Endothelial cell of umbilical vein (primary cell): ENCODE data around the gene TTLL7. TPM values are rescaled to one million over a fixed set of nuclear protein-coding genes. Genes with fewer than 3 reads are reported as not detected.

Experiments
- BruUV-seq: library from RNA; stranded (reverse); fragments of 400-500 nt; replicated peaks from 2 replicates; lab custom pipeline; 2021; lab: Mats Ljungman, UMichigan
- CTCF ChIA-PET: fragments of 300-600, 350-600 bp; sonication (Branson Sonifier 250); formaldehyde crosslinking; loops from one replicate; lab custom pipeline; 2021; ENCODE audit warnings: antibody characterized with exemption, inconsistent platforms; lab: Charles Lee
- POLR2A ChIA-PET: fragments of 300-600, 350-600 bp; sonication (Branson Sonifier 250); formaldehyde crosslinking; loops from one replicate; lab custom pipeline; 2021; ENCODE audit warnings: antibody characterized with exemption, inconsistent platforms; lab: Charles Lee
- DNase-seq: peaks from one replicate; pipeline ENCODE4 v3.0.0-alpha.2; 2011; ENCODE audit warnings: low read depth, low spot score
- FAIRE-seq: peaks from 2 replicates; lab custom pipeline; 2011; peaks lifted over from hg19 to GRCh38; lab: Jason Lieb, UNC
- H2AFZ ChIP-seq: 2 replicates; pipeline ENCODE4 v1.6.0; 2012; ENCODE audit warnings: low read depth, low read length, control low read depth, inconsistent platforms
- H3K27ac ChIP-seq: 2 replicates; pipeline ENCODE4 v1.5.1; 2011; ENCODE audit warnings: low read depth, mild to moderate bottlenecking, control low read depth, low read length, moderate library complexity; ENCODE audit not compliant: insufficient read depth
- H3K27me3 ChIP-seq, 2 experiments: 2 replicates each; pipeline versions ENCODE4 v1.6.0 to v1.6.1; 2011; ENCODE audit warnings: low read length in 2 of 2, mixed read lengths in 1 of 2; ENCODE audit not compliant: control insufficient read depth in 2 of 2, insufficient read depth in 2 of 2
- H3K36me3 ChIP-seq, 2 experiments: 2 replicates in 1 of 2; 3 replicates in 1 of 2; pipeline ENCODE4 v1.5.1; 2011; ENCODE audit warnings: low read length in 2 of 2, mild to moderate bottlenecking in 1 of 2, moderate library complexity in 1 of 2; ENCODE audit not compliant: control insufficient read depth in 2 of 2, insufficient read depth in 2 of 2; ENCODE audit errors: extremely low read depth in 1 of 2
- H3K4me1 ChIP-seq: 3 replicates; pipeline ENCODE4 v1.5.1; 2011; ENCODE audit warnings: mild to moderate bottlenecking, low read length; ENCODE audit not compliant: control insufficient read depth, insufficient read depth; ENCODE audit errors: extremely low read depth
- H3K4me2 ChIP-seq: 2 replicates; pipeline ENCODE4 v1.6.1; 2011; ENCODE audit warnings: low read length, control low read depth, mixed read lengths; ENCODE audit not compliant: insufficient read depth
- H3K4me3 ChIP-seq, 3 experiments: fragments of 200-600 bp in 1 of 3; sonication (generic), shearing (Covaris generic) in 1 of 3; replicated peaks in 1 of 3; 2 replicates each; pipeline ENCODE4 v1.5.1; 2011 to 2016; ENCODE audit warnings: control low read depth in 3 of 3, low read length in 3 of 3, mild to moderate bottlenecking in 2 of 3, inconsistent platforms in 1 of 3, low read depth in 1 of 3, moderate library complexity in 1 of 3; ENCODE audit not compliant: insufficient read depth in 1 of 3
- H3K79me2 ChIP-seq: 2 replicates; pipeline ENCODE4 v1.6.0; 2012; ENCODE audit warnings: low read length, inconsistent platforms; ENCODE audit not compliant: control insufficient read depth, insufficient read depth
- H3K9ac ChIP-seq: replicated peaks from 2 replicates; pipeline ENCODE3; 2011; ENCODE audit warnings: low read length, control low read depth; ENCODE audit not compliant: insufficient read depth; ENCODE audit errors: extremely low read depth
- H3K9me1 ChIP-seq: replicated peaks from 3 replicates; pipeline ENCODE4 v1.6.0; 2011; ENCODE audit warnings: mild to moderate bottlenecking, low read length; ENCODE audit not compliant: control insufficient read depth, insufficient read depth; ENCODE audit errors: extremely low read depth
- H3K9me3 ChIP-seq: replicated peaks from 2 replicates; pipeline ENCODE4 v1.5.1; 2012; ENCODE audit warnings: low read length, inconsistent platforms; ENCODE audit not compliant: control insufficient read depth, insufficient read depth
- H4K20me1 ChIP-seq: replicated peaks from 2 replicates; pipeline ENCODE3; 2011; ENCODE audit warnings: mild to moderate bottlenecking, low read length; ENCODE audit not compliant: control insufficient read depth, insufficient read depth; ENCODE audit errors: extremely low read depth
- EZH2 ChIP-seq: IDR thresholded peaks from 2 replicates; pipeline ENCODE4 v1.6.1; 2012; ENCODE audit warnings: borderline replicate concordance, low read depth, mild to moderate bottlenecking, moderate library complexity, low read length, inconsistent platforms; ENCODE audit not compliant: severe bottlenecking
- FOS ChIP-seq: IDR thresholded peaks from 2 replicates; pipeline ENCODE4 v1.6.1; 2011; ENCODE audit warnings: mild to moderate bottlenecking, low read length, moderate library complexity, borderline replicate concordance; ENCODE audit not compliant: insufficient read depth
- GATA2 ChIP-seq: IDR thresholded peaks from 2 replicates; pipeline ENCODE4 v1.7.0; 2011; ENCODE audit warnings: low read depth, mild to moderate bottlenecking, moderate library complexity, mixed read lengths, low read length; ENCODE audit not compliant: insufficient read length, insufficient read depth
- JUN ChIP-seq: IDR thresholded peaks from 2 replicates; pipeline ENCODE4 v1.6.1; 2011; ENCODE audit warnings: borderline replicate concordance, low read depth; ENCODE audit not compliant: insufficient read length, insufficient read depth
- MYC ChIP-seq: IDR thresholded peaks from one replicate; pipeline ENCODE4 v1.6.1; 2011; ENCODE audit warnings: mild to moderate bottlenecking, low read depth, low read length
- POLR2A ChIP-seq: IDR thresholded peaks from 2 replicates; pipeline ENCODE4 v1.6.1; 2012; ENCODE audit warnings: low read depth, mild to moderate bottlenecking, control low read depth, low read length
- POLR2AphosphoS5 ChIP-seq: IDR thresholded peaks from 2 replicates; pipeline ENCODE4 v1.6.1; 2012; ENCODE audit warnings: low read depth, mild to moderate bottlenecking, control low read depth, low read length, moderate library complexity; ENCODE audit not compliant: insufficient read depth
- dilution Hi-C: fragments of 300-500 bp; cut with MboI; formaldehyde crosslinking; loops from one replicate; pipeline ENCODE4 v1.15.0; 2019; ENCODE audit warnings: low sequenced_read_pairs; ENCODE audit not compliant: extremely low pct_ligation_motif_present
- intact Hi-C: fragments of 100-400 bp; cut with micrococcal nuclease; formaldehyde crosslinking; loops from one replicate; pipeline ENCODE4 v1.10.0; 2022
- polyA plus RNA-seq, 4 experiments: library from polyadenylated mRNA; depleted of rRNA in 3 of 4; stranded (reverse) in 3 of 4; unstranded in 1 of 4; fragments of >200 nt; gene quantifications; 2 replicates each; pipeline versions ENCODE4 v1.2.1 to v1.2.3, GENCODE V29; 2011 to 2012; ENCODE audit warnings: missing spikeins in 1 of 4
- total RNA-seq: library from RNA; stranded (reverse); gene quantifications from 2 replicates; pipeline ENCODE4 v1.2.3, GENCODE V29; 2021
- TF ChIP-seq, protein P1 (sequence below), 2 donors: IDR thresholded peaks; 1 replicate in 1 of 2; 2 replicates in 1 of 2; pipeline ENCODE4 v1.5.1; 2011; ENCODE audit warnings: low read length in 2 of 2, mild to moderate bottlenecking in 2 of 2, moderate library complexity in 2 of 2, control low read depth in 1 of 2, inconsistent platforms in 1 of 2, low read depth in 1 of 2; ENCODE audit not compliant: insufficient read depth in 1 of 2; ENCODE audit errors: extremely low read depth in 1 of 2
- TF ChIP-seq, protein P2 (sequence below): IDR thresholded peaks from 2 replicates; pipeline ENCODE4 v1.6.1; 2011; ENCODE audit not compliant: insufficient read depth, insufficient read length

Gene TTLL7
- total and polyA plus RNA-seq, 2 donors (not counting 3 experiments of a cell fraction or from before 2014, with no cell fraction given): 2.1 to 11.7 TPM

DNA sequence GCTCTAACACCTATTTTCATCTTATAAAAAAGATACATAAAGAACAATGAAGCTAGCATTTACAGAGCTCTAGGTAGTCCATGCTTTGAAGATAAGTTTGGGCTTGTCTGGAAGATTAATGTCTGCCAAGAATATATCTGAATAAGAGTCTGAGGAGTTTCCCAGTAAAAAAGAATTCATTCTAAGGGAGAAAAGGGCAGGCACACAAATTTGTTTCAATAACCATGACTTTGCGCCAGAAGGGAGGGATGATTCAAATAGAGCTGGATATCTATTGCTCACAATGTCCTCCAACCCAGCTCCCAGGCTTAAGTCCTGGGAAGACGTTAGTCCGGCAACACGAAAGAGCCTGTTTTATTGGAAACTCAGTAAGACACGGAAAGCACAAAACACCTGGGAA is 9.7 kb upstream of the TTLL7 start:
- Histone ChIP-seq H3K27ac (no peak overlapping the region), H3K27me3 (no peaks in the 10 kb centered on the region), H3K36me3 (no peaks in the 10 kb centered on the region), H3K79me2 (no peaks in the 10 kb centered on the region), H3K9ac (no peak overlapping the region), H3K9me1 (no peaks in the 10 kb centered on the region), H3K9me3 (no peaks in the 10 kb centered on the region), H3K4me2 (no peak overlapping the region), H2AFZ (no peak overlapping the region), H4K20me1 (no peaks in the 10 kb centered on the region), H3K4me1 (no peaks in the 10 kb centered on the region), H3K4me3 (no peak overlapping the region)
- dilution Hi-C loops: no loop called here
- no peak for TF ChIP-seq MYC
- no peak for TF ChIP-seq JUN
- no peak for TF ChIP-seq FOS
- TF ChIP-seq, protein P1, sequence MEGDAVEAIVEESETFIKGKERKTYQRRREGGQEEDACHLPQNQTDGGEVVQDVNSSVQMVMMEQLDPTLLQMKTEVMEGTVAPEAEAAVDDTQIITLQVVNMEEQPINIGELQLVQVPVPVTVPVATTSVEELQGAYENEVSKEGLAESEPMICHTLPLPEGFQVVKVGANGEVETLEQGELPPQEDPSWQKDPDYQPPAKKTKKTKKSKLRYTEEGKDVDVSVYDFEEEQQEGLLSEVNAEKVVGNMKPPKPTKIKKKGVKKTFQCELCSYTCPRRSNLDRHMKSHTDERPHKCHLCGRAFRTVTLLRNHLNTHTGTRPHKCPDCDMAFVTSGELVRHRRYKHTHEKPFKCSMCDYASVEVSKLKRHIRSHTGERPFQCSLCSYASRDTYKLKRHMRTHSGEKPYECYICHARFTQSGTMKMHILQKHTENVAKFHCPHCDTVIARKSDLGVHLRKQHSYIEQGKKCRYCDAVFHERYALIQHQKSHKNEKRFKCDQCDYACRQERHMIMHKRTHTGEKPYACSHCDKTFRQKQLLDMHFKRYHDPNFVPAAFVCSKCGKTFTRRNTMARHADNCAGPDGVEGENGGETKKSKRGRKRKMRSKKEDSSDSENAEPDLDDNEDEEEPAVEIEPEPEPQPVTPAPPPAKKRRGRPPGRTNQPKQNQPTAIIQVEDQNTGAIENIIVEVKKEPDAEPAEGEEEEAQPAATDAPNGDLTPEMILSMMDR (IDR thresholded peaks at IDR 0.05; ENCODE audit: extremely low read depth in 1 of 2, insufficient read depth in 1 of 2, low read depth in 1 of 2, low read length in 2 of 2): no peak
- no peak for TF ChIP-seq POLR2AphosphoS5
- no peak for TF ChIP-seq POLR2A
- TF ChIP-seq, protein P2, sequence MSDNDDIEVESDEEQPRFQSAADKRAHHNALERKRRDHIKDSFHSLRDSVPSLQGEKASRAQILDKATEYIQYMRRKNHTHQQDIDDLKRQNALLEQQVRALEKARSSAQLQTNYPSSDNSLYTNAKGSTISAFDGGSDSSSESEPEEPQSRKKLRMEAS: no peak
- TF ChIP-seq EZH2: no peak
- no peak for TF ChIP-seq GATA2
- CTCF ChIA-PET: no interaction called here
- DNase-seq (no peak), FAIRE-seq (no peak)
- POLR2A ChIA-PET: no interaction called here
- BruUV-seq: no TSS peak
- intact Hi-C loops: no loop called here
